Neural progenitor cell (in vitro differentiated cells): ENCODE data around the gene HSP90B1.

Experiments used
- EZH2 ChIP-seq: fragments of 200-600 bp; sonication (generic); IDR thresholded peaks from 2 replicates; pipeline ENCODE4 v1.6.1; 2017; ENCODE audit warnings: antibody characterized with exemption, mild to moderate bottlenecking, moderate library complexity
- EZH2phosphoT487 ChIP-seq: fragments of 200-600 bp; sonication (generic); IDR thresholded peaks from 2 replicates; pipeline ENCODE4 v1.6.1; 2017; ENCODE audit warnings: antibody characterized with exemption
- TF ChIP-seq, protein P1 (sequence below): fragments of 200-600 bp; sonication (generic); IDR thresholded peaks from 2 replicates; pipeline ENCODE4 v1.5.1; 2017; ENCODE audit warnings: antibody characterized with exemption, mild to moderate bottlenecking

DNA sequence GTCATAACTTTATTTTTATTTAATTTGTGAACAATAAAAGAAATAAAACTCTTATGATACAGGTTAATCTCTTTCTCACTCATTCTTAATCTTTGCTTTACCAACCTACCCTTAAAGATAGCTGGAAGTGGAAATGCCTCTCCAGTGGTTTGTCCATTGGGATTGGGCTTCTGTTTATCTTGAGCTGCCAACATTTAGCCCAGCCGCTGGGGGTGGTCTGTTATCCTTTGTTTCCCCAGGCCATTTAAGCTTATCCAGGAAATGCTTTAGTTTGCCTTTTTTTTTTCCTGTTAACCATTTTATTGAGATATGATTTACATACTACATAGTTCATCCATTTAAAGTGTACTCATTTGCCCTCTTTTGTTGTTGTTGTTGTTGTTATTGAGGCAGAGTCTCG lies 43.7 kb downstream of the HSP90B1 start:
- TF ChIP-seq EZH2phosphoT487 = no peak
- TF ChIP-seq, protein P1, sequence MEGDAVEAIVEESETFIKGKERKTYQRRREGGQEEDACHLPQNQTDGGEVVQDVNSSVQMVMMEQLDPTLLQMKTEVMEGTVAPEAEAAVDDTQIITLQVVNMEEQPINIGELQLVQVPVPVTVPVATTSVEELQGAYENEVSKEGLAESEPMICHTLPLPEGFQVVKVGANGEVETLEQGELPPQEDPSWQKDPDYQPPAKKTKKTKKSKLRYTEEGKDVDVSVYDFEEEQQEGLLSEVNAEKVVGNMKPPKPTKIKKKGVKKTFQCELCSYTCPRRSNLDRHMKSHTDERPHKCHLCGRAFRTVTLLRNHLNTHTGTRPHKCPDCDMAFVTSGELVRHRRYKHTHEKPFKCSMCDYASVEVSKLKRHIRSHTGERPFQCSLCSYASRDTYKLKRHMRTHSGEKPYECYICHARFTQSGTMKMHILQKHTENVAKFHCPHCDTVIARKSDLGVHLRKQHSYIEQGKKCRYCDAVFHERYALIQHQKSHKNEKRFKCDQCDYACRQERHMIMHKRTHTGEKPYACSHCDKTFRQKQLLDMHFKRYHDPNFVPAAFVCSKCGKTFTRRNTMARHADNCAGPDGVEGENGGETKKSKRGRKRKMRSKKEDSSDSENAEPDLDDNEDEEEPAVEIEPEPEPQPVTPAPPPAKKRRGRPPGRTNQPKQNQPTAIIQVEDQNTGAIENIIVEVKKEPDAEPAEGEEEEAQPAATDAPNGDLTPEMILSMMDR = no peak
- TF ChIP-seq EZH2 = no peak
